Measurements from ENCODE around the gene PPP2R5E.
"Not testable (repeated sequence)": the region's sequence is repeated elsewhere in the genome, so short reads cannot be mapped to it uniquely, and the experiment has no call there.

Gene PPP2R5E

GRCh38 chr14:63523735-63524426 is 19.3 kb downstream of the PPP2R5E start:
- no peak for DNase-seq (ENCODE audit: low read depth)
- no peak for TF ChIP-seq CTCF (IDR thresholded peaks at IDR 0.05; ENCODE audit: low read depth, low read length, missing control alignments)
- no peak overlapping the region for H3K4me3 ChIP-seq (ENCODE audit: low read depth, low read length)
- in situ Hi-C loops (cut with HindIII; ENCODE audit: low sequenced_read_pairs), result no loop called here

- in situ Hi-C loops (cut with HindIII; ENCODE audit: low sequenced_read_pairs); DNase-seq (ENCODE audit: low read depth); H3K4me3 ChIP-seq (ENCODE audit: low read depth, low read length): not testable (repeated sequence)
These were observed 20.7 kb downstream of the PPP2R5E start for GRCh38 chr14:63522511-63522910.

- no peak overlapping the region for H3K4me3 ChIP-seq (ENCODE audit: low read depth, low read length)
- no peak for DNase-seq (ENCODE audit: low read depth)
- TF ChIP-seq CTCF (IDR thresholded peaks at IDR 0.05; ENCODE audit: low read depth, low read length, missing control alignments), result no peak
- in situ Hi-C loops (cut with HindIII; ENCODE audit: low sequenced_read_pairs), result no loop called here
These were observed 25.8 kb downstream of the PPP2R5E start for GRCh38 chr14:63517354-63517753.

- no peak for DNase-seq (ENCODE audit: low read depth)
- no peak overlapping the region for H3K4me3 ChIP-seq (ENCODE audit: low read depth, low read length)
- in situ Hi-C loops (cut with HindIII; ENCODE audit: low sequenced_read_pairs), result no loop called here
- no peak for TF ChIP-seq CTCF (IDR thresholded peaks at IDR 0.05; ENCODE audit: low read depth, low read length, missing control alignments)
These were observed 27.9 kb downstream of the PPP2R5E start for GRCh38 chr14:63515240-63515639.

- in situ Hi-C loops (cut with HindIII; ENCODE audit: low sequenced_read_pairs), result no loop called here
- no peak overlapping the region for H3K4me3 ChIP-seq (ENCODE audit: low read depth, low read length)
- no peak for DNase-seq (ENCODE audit: low read depth)
- TF ChIP-seq CTCF (IDR thresholded peaks at IDR 0.05; ENCODE audit: low read depth, low read length, missing control alignments), result no peak
These were observed 29.4 kb downstream of the PPP2R5E start for GRCh38 chr14:63513756-63514155.

GRCh38 chr14:63512861-63513260 is 30.3 kb downstream of the PPP2R5E start:
- no peak for DNase-seq (ENCODE audit: low read depth)

More at GRCh38 chr14:63512861-63513260, 30.3 kb downstream of the PPP2R5E start:
- in situ Hi-C loops (cut with HindIII; ENCODE audit: low sequenced_read_pairs), result no loop called here
- no peak for TF ChIP-seq CTCF (IDR thresholded peaks at IDR 0.05; ENCODE audit: low read depth, low read length, missing control alignments)
- H3K4me3 ChIP-seq (ENCODE audit: low read depth, low read length), result no peak overlapping the region
